Measurements from ENCODE around the gene KRT78.

KRT78 gene

GRCh38 chr12:52870361-52871290, 21.8 kb upstream of the KRT78 start:
- peak; percentile 40 for DNase-seq (ENCODE audit: low read depth)
- TF ChIP-seq CTCF (IDR thresholded peaks at IDR 0.05; ENCODE audit: low read length, missing control alignments), result peak; percentile 73
- H3K4me3 ChIP-seq (replicated peaks; ENCODE audit: low read depth, low read length), result no peak overlapping the region

GRCh38 chr12:52867642-52868041, 18.8 kb upstream of the KRT78 start:
- no peak for TF ChIP-seq CTCF (IDR thresholded peaks at IDR 0.05; ENCODE audit: low read length, missing control alignments)
- no peak for DNase-seq (ENCODE audit: low read depth)
- no peak overlapping the region for H3K4me3 ChIP-seq (replicated peaks; ENCODE audit: low read depth, low read length)

GRCh38 chr12:52867152-52867551, 18.4 kb upstream of the KRT78 start:
- no peak for DNase-seq (ENCODE audit: low read depth)
- no peak for TF ChIP-seq CTCF (IDR thresholded peaks at IDR 0.05; ENCODE audit: low read length, missing control alignments)
- H3K4me3 ChIP-seq (replicated peaks; ENCODE audit: low read depth, low read length), result no peak overlapping the region

- no peak overlapping the region for H3K4me3 ChIP-seq (replicated peaks; ENCODE audit: low read depth, low read length)
- peak; percentile 80 for DNase-seq (ENCODE audit: low read depth)
- TF ChIP-seq CTCF (IDR thresholded peaks at IDR 0.05; ENCODE audit: low read length, missing control alignments), result peak; percentile 96
These were observed 16.5 kb upstream of the KRT78 start for GRCh38 chr12:52865090-52865944.

GRCh38 chr12:52862023-52862422, 13.2 kb upstream of the KRT78 start:
- no peak for DNase-seq (ENCODE audit: low read depth)
- no peak overlapping the region for H3K4me3 ChIP-seq (replicated peaks; ENCODE audit: low read depth, low read length)
- TF ChIP-seq CTCF (IDR thresholded peaks at IDR 0.05; ENCODE audit: low read length, missing control alignments), result no peak

- no peak for DNase-seq (ENCODE audit: low read depth)
- no peak for TF ChIP-seq CTCF (IDR thresholded peaks at IDR 0.05; ENCODE audit: low read length, missing control alignments)
These were observed 12.7 kb upstream of the KRT78 start for GRCh38 chr12:52861511-52861910.

More at GRCh38 chr12:52861511-52861910, 12.7 kb upstream of the KRT78 start:
- no peak overlapping the region for H3K4me3 ChIP-seq (replicated peaks; ENCODE audit: low read depth, low read length)
